NK-92 (cell line): ENCODE measurements around the gene SIM2.

ENCODE experiments used
- DNase-seq: peaks from one replicate; lab custom pipeline; 2025; ENCODE audit not compliant: unreplicated experiment; lab: John Stamatoyannopoulos, UW

SIM2 gene

GRCh38 chr21:36762642-36763041 lies 63.7 kb downstream of the SIM2 start:
- no peak for DNase-seq

- DNase-seq = no peak
These were observed 64.4 kb downstream of the SIM2 start for GRCh38 chr21:36763305-36763704.

DNA sequence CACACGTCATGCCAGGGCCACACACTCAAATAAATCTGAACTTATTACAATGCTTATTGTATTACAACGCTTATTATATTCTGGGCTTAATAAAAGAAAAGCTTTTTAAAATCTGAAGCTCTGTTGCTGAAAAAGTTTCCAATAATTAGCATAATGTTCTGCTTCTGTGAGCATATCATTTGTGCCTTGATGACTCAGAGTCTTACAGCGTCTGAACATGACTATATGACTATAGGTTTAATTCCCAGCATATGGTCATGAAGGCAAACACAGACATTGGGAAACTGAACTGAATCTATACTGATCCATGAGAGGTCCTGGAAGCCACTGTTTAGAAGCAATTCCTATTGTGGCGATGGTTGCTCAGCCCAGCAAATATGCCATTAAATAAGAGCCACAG lies 66.3 kb downstream of the SIM2 start:
- no peak for DNase-seq

DNA sequence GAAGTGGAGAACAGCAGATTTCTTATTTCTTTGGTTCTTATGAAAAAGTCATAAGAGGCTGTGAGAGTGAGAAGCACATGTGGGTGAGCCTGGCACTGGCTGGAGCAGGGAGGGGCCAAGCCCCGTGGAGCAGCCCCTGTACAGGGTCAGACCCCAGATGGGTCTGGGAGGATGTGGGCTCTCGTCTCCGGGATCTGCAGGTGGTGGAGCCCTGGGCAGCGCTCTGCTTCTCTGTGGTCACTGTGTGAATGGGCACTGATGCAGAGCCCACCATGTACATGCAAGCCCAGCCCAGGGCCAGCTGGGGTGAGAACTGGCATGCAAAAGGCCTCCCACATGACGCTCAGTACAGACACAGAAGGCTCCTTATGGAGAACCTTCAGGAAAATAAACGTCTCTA lies 67.6 kb downstream of the SIM2 start:
- no peak for DNase-seq

- no peak for DNase-seq
These were observed 68.2 kb downstream of the SIM2 start for GRCh38 chr21:36767096-36767495.

- no peak for DNase-seq
These were observed 69.6 kb downstream of the SIM2 start for GRCh38 chr21:36768496-36768895.

DNA sequence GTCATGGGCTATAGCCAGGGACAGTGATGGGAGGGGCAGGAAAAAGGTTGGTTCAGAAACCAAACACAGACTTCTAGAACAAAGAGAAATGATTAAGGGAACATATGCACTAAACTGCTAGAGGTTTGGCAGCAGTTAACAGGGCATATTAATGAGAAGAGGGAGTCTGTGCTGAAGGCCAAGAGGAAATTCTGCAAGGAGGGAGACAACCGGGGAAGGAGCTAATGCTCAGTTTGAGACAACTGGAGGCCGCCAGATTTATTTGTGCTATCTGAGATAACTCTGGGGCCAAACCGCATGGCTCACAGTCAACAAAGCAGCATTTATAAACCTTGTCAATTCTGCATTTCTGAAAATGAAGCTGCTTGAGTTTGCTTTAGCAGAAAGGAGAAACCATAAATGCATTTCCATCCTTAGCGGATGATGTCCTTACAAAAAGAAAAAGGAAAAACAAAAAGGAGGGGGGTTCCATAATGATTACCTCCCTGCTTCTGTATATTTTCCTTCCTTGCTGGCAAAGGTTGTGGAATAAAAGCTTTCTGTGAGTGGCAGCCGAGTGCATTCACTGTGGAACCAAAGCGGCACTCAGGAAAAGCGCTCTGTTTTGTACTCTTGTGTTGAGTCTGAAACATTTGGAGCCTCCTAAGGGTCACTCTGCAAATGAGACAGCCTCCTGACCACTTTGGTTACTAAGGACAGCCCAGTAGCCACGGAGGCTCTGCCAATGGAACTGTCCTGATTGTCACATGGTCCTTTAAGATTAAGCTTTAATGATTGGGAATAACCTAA lies 70.3 kb downstream of the SIM2 start:
- DNase-seq = no peak

GRCh38 chr21:36773117-36773516 lies 74.2 kb downstream of the SIM2 start:
- DNase-seq = no peak

DNA sequence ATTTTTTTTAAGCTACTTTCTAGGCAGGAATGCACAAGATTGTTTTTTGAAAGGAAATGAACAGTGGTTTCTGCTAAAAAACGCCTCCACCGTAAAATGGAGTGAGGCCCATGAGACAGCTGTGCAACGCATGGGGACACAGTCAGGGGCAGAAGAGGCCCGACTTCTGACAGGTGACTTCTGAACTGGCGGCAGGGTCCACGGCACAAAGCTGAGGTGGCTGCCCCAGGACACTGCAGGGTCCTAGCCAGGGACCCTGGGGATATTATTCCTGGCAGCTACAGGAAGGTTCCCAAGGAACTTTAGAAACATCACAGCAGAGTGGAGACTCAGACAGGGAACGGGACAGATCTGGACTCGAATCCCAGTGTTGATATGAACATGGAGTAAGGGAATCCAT lies 75.1 kb downstream of the SIM2 start:
- no peak for DNase-seq

- no peak for DNase-seq
These were observed 78.2 kb downstream of the SIM2 start for GRCh38 chr21:36776981-36777617.

GRCh38 chr21:36780861-36781260 lies 81.9 kb downstream of the SIM2 start:
- DNase-seq = no peak

DNA sequence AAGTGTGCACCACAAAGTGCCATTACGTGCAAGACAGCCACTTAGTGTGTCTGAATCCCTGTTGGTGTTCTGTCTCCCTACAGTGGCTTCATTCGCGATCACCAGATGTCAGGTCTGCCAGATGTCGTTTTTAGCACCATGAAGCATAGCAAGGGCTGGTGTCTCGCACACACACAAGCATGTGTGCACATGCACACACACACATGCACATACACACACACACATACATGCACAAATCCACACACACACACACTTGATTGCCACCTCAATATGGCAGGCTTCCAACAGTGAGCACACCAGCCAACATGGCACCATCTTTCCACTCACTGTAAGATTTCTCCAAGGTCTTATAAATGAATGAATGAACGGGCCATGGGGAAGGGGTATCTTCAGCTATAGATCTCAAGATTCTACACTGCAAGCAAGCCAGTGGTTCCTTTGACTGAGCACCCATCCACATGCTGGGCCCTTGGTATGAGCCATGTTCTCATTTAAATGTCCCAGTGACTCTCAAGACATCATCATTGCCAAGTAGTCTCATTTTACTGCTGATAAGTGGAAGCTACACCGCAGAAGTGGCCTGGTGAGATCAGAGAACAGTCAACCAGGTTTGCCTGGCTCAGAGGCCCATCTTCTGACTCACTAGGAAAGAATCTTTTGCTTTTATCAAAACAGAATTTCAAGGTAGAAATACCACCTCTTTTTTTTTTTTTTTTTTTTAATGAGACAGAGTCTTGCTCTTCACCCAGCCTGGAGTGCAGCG lies 84.9 kb downstream of the SIM2 start:
- no peak for DNase-seq

- DNase-seq = no peak
These were observed 86.0 kb downstream of the SIM2 start for GRCh38 chr21:36784947-36785346.

- DNase-seq = no peak
These were observed 86.7 kb downstream of the SIM2 start for GRCh38 chr21:36785615-36786014.

GRCh38 chr21:36786186-36786585 lies 87.3 kb downstream of the SIM2 start:
- DNase-seq = no peak

DNA sequence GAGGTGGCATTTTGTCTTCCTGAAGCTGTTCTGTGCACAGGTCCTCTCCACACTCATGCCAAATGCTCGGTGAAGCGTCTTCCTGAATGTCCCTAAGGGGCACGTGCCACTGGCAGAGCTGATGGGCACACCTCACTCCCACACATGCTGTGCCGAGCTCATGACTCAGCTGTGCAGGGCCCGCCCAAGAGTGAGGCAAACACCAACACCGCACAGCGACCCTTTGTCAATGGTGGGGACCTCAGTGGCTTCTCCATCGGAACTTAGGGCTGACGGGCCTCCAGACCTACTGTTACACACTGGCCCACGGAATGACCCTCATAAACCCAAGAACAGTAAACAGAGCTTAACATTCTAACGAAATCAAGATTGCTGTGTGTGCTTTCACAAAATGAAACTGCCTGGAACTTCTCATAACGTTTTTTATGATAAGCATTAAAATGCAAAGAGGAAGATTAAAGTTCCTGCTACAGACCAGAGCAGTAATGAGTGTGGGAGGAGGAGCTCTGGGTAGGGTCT lies 89.3 kb downstream of the SIM2 start:
- no peak for DNase-seq

DNA sequence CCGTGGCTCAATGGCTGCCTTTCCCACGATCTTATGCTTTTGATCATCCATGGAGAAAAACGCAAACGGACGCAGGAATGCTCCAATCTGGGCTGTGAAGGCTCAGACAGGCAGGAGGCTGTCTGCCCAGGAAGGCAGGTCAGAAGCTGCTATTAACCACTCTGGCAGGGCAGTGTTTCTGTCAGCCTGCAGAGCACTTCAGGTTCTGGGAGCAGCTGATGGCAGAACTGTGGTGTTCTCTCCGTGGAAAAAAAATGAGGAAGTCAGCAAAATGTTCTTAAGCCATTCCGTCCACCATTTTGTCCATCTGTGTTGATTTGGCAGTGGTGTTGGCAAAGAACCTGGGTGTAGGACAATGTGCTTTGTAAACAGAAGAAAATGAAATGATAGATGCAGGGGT lies 91.7 kb downstream of the SIM2 start:
- DNase-seq = no peak

GRCh38 chr21:36791180-36791579 lies 92.3 kb downstream of the SIM2 start:
- no peak for DNase-seq

GRCh38 chr21:36791695-36792470 lies 93.0 kb downstream of the SIM2 start:
- DNase-seq = no peak

DNA sequence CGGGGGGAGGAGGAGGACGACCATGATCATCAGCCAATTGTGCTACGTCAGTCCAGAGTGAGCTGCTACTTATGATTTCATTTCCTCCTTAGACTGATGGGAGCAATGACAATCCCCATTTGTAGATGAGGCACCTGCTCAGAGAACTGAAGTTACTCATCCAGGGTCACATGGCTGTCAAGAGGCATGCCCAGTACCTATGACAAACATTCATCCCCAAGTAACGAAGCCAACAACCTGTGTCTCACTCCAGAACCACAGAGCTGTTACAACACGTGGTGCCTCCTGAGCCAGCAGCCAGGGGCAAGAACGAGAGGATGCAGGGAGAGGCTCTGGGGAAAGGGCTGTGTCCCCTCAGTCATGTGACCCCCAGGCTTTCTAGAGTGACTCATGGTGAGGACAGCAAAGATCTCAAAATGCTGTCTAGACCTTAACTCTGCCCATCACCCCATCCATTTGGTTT lies 93.6 kb downstream of the SIM2 start:
- DNase-seq = no peak

- no peak for DNase-seq
These were observed 97.2 kb downstream of the SIM2 start for GRCh38 chr21:36796070-36796469.
